Vagina (tissue), 2 donors: ENCODE measurements around the gene SCYL2.

Experiments used
- CTCF ChIP-seq, 3 experiments: fragments of 450-650 bp in 2 of 3; fragments of 200-600 bp in 1 of 3; sonication (generic) in 1 of 3; IDR thresholded peaks; one replicate each; pipeline ENCODE4 v1.5.1; 2017 to 2019; ENCODE audit warnings: antibody characterized with exemption in 3 of 3, mild to moderate bottlenecking in 2 of 3, moderate library complexity in 2 of 3
- POLR2A ChIP-seq, 2 donors: fragments of 450-650 bp; IDR thresholded peaks; one replicate each; pipeline ENCODE4 v1.6.1; 2017; ENCODE audit warnings: antibody characterized with exemption in 2 of 2, mild to moderate bottlenecking in 2 of 2, moderate library complexity in 2 of 2

GRCh38 chr12:100248886-100249285 is 18.1 kb upstream of the SCYL2 start:
- no peak for TF ChIP-seq POLR2A (IDR thresholded peaks at IDR 0.05)
- no peak for TF ChIP-seq CTCF (IDR thresholded peaks at IDR 0.05)
